ENCODE measurements around the gene NELL1.

The NELL1 gene

GRCh38 chr11:21447871-21448270, 778.5 kb downstream of the NELL1 start:
- DNase-seq = no peak

DNA sequence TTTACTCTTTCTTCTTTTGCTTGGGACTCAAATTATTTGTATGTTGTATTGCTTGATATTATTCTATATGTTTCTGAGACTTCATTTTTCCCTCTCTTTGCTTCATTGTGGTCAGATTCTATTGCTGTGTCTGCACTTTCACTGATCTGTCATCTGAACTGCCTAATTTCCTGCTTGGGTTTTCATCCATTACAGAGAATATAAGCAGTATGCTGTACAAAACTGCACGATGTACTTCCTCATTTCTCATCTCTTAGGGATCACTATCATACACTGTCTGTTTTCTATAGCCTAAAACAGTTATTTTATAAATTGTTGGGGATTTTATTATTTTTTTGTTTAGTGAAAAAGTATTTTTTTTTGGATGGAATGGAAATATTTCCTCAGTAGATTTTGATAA, 786.8 kb downstream of the NELL1 start:
- DNase-seq = no peak

- no peak for DNase-seq
Measured at GRCh38 chr11:21460082-21460481, 790.7 kb downstream of the NELL1 start.

DNA sequence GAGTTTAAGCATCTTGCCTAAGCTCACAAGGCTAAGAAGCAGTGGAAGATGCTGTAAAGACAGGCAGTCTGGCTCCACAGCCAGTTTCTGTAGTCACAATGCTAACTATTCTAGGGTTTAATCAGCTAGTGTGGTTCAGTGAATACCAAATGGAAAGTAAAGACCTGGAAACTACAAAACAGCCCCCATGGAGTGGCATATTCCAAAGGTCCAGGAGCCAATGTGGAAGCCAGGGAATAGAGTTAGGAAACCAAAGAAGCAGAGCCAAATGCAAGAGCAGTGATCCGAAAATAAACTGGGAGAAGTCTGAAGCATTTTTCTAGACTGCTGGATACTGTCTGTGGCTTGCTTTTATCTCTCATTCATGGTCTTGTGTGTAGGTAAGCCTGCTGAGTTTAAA, 792.3 kb downstream of the NELL1 start:
- DNase-seq = no peak

DNA sequence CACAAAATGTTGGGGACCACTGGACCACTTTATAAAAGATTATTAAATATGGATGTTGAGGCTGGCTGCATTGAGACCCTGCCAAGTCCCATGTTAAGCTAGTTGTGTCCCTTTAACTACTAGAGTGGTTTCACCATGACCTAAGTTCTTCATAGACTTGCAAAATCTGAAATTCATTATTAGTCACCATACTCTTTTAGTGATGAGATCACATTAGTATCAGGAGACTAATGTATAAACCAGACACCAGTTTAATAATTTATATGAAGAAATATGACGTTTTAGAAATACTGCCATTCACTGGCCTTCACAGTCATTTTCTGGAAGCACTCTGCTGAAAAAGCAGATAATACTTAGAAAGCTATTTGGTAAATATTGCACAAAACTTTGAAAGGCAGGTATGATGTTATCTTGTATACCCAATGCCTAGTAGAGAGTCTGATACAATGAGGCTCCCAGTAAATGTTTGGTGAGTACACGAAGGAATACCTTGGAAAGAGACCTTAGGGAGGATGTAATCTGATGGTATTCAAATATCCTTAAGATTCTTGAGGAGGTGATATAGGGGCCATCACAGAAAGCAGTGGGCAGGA, 795.3 kb downstream of the NELL1 start:
- DNase-seq = no peak

- DNase-seq = no peak
Measured at GRCh38 chr11:21465203-21465602, 795.8 kb downstream of the NELL1 start.

DNA sequence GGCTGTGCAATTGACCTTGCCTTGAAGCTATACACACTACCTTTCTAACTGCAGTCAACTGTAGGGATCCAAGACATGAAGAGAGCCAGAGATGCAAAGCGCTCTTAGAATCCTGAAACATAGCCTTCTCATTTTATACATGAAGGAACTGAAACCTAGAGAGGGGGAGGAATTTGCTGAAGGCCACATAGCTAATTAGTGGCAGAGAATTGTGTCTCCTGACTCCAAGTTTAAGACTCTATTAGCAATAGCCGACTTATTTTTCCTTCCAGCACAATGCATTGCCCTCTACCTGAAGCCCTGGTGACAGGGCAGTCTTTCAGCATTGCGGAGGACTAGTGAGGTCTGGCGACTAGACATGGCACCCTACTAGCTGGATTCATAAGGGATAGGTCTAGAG, 796.5 kb downstream of the NELL1 start:
- DNase-seq = no peak

DNA sequence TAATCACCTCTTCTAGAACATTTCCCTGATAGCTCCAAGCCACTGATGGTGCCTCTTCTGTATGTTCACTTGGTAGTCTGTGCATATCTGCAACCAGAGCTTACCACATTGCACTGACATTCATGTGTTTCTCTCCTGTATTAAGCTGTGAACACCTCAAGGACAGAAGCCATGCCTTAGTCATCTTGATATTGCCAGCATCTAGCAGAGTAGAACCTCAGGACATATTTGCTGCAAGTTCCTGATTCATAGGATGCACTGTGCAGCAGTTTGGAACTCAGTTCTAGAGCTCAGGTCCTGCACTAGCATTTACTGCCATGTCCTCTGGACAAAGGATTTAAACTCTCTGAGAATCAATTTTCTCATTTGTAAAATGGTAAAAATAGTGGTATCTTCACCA, 801.1 kb downstream of the NELL1 start:
- no peak for DNase-seq

DNA sequence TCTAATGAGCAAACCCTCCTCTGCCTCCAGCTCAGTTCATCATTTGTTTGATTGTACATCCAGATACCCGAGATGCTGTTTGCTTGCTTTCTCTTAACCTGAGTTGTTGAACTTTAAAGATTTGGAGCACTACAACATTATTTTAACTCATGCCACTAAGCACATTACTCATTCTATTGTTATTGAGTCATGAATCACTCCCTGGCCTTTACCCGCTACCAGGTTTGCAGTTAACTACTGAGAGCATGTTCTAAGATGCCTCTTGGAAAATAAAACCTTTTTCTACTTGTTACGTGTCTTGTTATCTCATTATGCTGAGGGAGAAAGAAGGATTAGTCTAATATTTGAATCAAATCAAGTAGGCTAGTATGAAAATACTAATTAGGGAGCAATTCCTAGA, 802.9 kb downstream of the NELL1 start:
- no peak for DNase-seq

DNA sequence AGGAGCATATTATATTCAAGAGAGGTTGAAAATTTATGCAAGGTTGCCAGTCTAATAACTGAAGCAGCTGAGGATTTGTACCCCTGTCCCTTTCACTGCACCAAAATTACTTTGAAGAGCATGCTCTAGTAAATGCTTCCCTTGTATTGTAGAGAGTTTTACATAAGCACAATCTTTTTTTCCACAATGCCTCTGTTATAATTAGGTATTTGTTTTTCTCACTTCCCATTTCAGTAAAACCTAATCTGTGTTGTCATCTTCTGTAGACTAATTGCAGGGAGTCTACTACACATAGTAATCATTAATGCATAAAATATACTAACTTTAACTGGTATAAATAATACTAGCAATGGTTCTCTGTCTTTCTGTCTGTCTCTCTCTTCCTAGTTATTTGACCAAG, 805.1 kb downstream of the NELL1 start:
- no peak for DNase-seq

DNA sequence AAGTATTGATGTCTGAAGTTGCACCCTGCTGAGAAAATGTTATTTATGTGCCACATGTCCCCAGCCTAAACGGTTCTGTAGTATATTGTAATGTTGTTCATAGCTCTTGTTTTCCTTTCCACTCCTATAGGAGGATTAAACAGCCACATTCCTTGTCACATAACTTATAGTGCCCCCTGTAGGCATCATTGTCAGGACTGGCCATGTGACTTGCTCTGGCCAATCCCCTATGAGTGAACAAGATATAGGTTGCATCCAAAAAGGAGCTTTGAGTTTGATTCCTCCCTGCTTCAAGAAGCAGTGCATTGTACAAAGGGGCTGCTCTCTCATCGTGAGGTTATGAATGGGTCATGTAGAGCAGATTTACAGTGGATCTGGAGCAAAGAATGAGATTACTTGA, 805.9 kb downstream of the NELL1 start:
- no peak for DNase-seq

- DNase-seq = no peak
Measured at GRCh38 chr11:21476588-21476987, 807.2 kb downstream of the NELL1 start.

- no peak for DNase-seq
Measured at GRCh38 chr11:21480240-21480639, 810.9 kb downstream of the NELL1 start.

GRCh38 chr11:21481255-21481654, 811.9 kb downstream of the NELL1 start:
- DNase-seq = no peak

GRCh38 chr11:21484039-21484438, 814.7 kb downstream of the NELL1 start:
- DNase-seq = no peak

DNA sequence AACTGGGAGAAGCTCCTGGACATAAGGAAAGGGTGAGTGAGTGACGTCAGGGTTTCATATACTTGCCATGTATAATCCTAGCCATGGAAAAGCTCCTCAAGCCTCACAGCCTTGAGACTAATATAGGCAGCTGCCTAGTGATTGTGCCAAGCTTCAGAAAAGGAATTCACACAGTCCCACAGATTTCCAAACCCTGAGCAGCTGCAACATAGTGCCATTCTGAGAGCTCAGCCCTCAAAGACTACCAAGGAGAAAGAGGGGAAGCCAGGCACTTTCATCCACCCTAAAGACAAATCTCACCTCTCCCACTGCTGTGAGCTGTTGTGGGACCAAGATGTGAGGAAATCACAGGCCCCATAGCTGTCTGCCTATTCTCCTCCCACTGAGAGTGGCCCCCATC, 815.6 kb downstream of the NELL1 start:
- peak; percentile 40 for DNase-seq

- DNase-seq = no peak
Measured at GRCh38 chr11:21485426-21485825, 816.0 kb downstream of the NELL1 start.

GRCh38 chr11:21489416-21490115, 820.2 kb downstream of the NELL1 start:
- no peak for DNase-seq

GRCh38 chr11:21492931-21493330, 823.5 kb downstream of the NELL1 start:
- DNase-seq = no peak

DNA sequence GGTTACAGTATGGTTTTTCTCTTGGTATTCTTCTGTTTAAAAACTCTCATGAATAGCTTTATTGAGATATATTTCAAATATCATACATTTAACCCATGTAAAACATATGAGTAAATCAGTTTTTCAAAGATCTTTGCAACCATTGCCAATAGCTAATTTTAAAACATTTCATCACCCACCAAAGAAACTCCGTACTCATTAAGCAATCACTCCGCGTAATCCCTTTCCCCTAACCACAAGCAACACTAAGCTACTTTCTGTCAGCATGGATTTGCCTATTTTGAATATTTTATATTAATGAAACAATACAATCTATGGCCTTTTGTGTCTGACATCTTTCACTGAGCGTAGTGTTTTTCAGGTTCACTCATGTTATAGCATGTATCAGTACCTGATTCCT, 825.6 kb downstream of the NELL1 start:
- no peak for DNase-seq

- DNase-seq = no peak
Measured at GRCh38 chr11:21495879-21496278, 826.5 kb downstream of the NELL1 start.

GRCh38 chr11:21501245-21501644, 831.9 kb downstream of the NELL1 start:
- no peak for DNase-seq

DNA sequence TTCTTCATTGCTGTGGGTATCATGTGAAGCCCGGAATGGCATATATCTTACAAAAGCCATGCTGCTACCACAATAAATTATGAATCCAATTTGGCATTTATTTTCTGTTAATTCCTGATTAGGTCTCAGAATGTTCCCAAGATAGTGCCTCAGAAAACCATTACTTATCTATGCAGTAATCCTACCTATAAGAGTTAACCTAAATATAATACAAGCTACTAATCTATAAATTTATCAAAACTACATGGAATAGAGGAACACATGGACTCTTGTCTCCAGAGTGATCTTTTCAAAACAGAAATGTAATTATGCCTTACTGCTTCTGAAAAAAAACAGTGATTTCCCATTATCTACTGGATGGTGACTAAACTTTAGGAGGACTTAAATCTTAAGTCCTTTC, 835.7 kb downstream of the NELL1 start:
- DNase-seq = no peak

GRCh38 chr11:21511835-21512440, 842.6 kb downstream of the NELL1 start:
- DNase-seq = peak; percentile 45

DNA sequence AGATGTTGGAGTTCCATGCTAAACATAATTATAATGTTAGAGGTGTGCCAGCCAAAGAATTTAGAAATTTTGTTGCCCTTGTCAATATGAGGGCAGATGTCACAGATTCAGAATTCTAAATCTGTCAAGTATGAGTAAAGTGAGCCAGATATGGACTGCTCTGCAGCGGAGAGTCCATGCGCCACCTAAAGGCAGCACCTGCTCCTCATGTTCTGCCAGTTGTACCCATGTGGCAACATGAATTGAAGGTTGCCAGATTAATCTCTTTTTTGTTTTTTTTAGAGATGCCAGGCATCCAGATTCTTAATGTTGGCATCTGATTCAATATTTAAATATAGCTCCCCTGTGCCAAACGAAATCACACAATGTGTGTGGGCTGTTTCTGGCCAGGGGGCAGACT, 844.9 kb downstream of the NELL1 start:
- no peak for DNase-seq

All from right hindlimb (tissue), 1 donor.